Hepatocyte (in vitro differentiated cells): Measurements from ENCODE around the gene LAPTM5. TPM values are rescaled to one million over a fixed set of nuclear protein-coding genes. Genes with fewer than 3 reads are reported as not detected.

ENCODE experiments used
- DNase-seq: peaks from one replicate; pipeline ENCODE4 v3.0.0-alpha.2; 2016; ENCODE audit warnings: low spot score
- H2AFZ ChIP-seq: fragments of 200-600 bp; sonication (generic); 2 replicates; pipeline ENCODE4 v1.6.0; 2016; ENCODE audit warnings: antibody characterized with exemption, mild to moderate bottlenecking
- H3K27ac ChIP-seq: fragments of 200-600 bp; sonication (generic); 2 replicates; pipeline ENCODE4 v1.5.1; 2016; ENCODE audit warnings: mild to moderate bottlenecking
- H3K27me3 ChIP-seq: fragments of 200-600 bp; sonication (generic); 2 replicates; pipeline ENCODE4 v1.6.1; 2016
- H3K36me3 ChIP-seq: fragments of 200-600 bp; sonication (generic); replicated peaks from 2 replicates; pipeline ENCODE4 v1.5.1; 2016; ENCODE audit warnings: low read depth; ENCODE audit not compliant: insufficient read depth
- H3K4me1 ChIP-seq: fragments of 200-600 bp; sonication (generic); 2 replicates; pipeline ENCODE4 v1.5.1; 2016; ENCODE audit warnings: mild to moderate bottlenecking, moderate library complexity; ENCODE audit not compliant: insufficient read depth
- H3K4me2 ChIP-seq: fragments of 200-600 bp; sonication (generic); 2 replicates; pipeline ENCODE4 v1.6.0; 2016
- H3K4me3 ChIP-seq: fragments of 200-600 bp; sonication (generic); 2 replicates; pipeline ENCODE4 v1.5.1; 2016; ENCODE audit warnings: mild to moderate bottlenecking
- H3K79me2 ChIP-seq: fragments of 200-600 bp; sonication (generic); 2 replicates; pipeline ENCODE4 v1.6.0; 2017; ENCODE audit warnings: mild to moderate bottlenecking
- H3K9me2 ChIP-seq: fragments of 200-600 bp; sonication (generic); replicated peaks from 2 replicates; pipeline ENCODE4 v1.6.0; 2017; ENCODE audit warnings: mild to moderate bottlenecking; ENCODE audit not compliant: insufficient read depth
- H3K9me3 ChIP-seq: fragments of 200-600 bp; sonication (generic); 2 replicates; pipeline ENCODE4 v1.5.1; 2016; ENCODE audit warnings: low read depth, mild to moderate bottlenecking
- H4K20me1 ChIP-seq: fragments of 200-600 bp; sonication (generic); 2 replicates; pipeline ENCODE4 v1.6.0; 2016; ENCODE audit warnings: mild to moderate bottlenecking; ENCODE audit not compliant: insufficient read depth, poor library complexity, severe bottlenecking
- EZH2 ChIP-seq: fragments of 200-600 bp; sonication (generic); IDR thresholded peaks from 2 replicates; pipeline ENCODE4 v1.6.1; 2016; ENCODE audit warnings: antibody characterized with exemption, mild to moderate bottlenecking, borderline replicate concordance
- EZH2phosphoT487 ChIP-seq: fragments of 200-600 bp; sonication (generic); IDR thresholded peaks from one replicate; pipeline ENCODE4 v1.6.1; 2018; ENCODE audit warnings: antibody characterized with exemption, mild to moderate bottlenecking, low read depth, moderate library complexity; ENCODE audit not compliant: unreplicated experiment, severe bottlenecking
- WGBS: methylation state at CpG from one replicate; pipeline ENCODE4 v1.1.6; 2016; ENCODE audit warnings: low lambda C conversion rate; ENCODE audit errors: missing lambda C conversion rate; 5-methylcytosine and 5-hydroxymethylcytosine counted together
- polyA plus RNA-seq: library from polyadenylated mRNA; unstranded; fragments of >200 nt; fragmentation: Nextera tagmentation; extraction: Ambion mirVana; gene quantifications from 2 replicates; pipeline ENCODE4 v1.2.1, GENCODE V29; 2016
- total RNA-seq: library from RNA; depleted of rRNA; stranded (reverse); fragments of >200 nt; gene quantifications from 2 replicates; pipeline ENCODE4 v1.2.3, GENCODE V29; 2014
- TF ChIP-seq, protein P1 (sequence below): fragments of 200-600 bp; sonication (generic); IDR thresholded peaks from 2 replicates; pipeline ENCODE4 v1.5.1; 2016; ENCODE audit warnings: antibody characterized with exemption, mild to moderate bottlenecking; ENCODE audit not compliant: poor library complexity

The LAPTM5 gene
- total and polyA plus RNA-seq, 2 experiments from 2014 or later, result 2.6 to 3.2 TPM

- DNase-seq, result no peak
- Histone ChIP-seq H3K9me3 (no peaks in the 10 kb centered on the region), H2AFZ (no peak overlapping the region), H4K20me1 (no peaks in the 10 kb centered on the region), H3K4me1 (peaks cover 8% of the 10 kb centered on the region), H3K36me3 (no peaks in the 10 kb centered on the region), H3K9me2 (no peaks in the 10 kb centered on the region), H3K27me3 (no peaks in the 10 kb centered on the region), H3K79me2 (no peaks in the 10 kb centered on the region), H3K4me3 (no peak overlapping the region), H3K4me2 (no peak overlapping the region), H3K27ac (no peak overlapping the region)
- TF ChIP-seq, protein P1, sequence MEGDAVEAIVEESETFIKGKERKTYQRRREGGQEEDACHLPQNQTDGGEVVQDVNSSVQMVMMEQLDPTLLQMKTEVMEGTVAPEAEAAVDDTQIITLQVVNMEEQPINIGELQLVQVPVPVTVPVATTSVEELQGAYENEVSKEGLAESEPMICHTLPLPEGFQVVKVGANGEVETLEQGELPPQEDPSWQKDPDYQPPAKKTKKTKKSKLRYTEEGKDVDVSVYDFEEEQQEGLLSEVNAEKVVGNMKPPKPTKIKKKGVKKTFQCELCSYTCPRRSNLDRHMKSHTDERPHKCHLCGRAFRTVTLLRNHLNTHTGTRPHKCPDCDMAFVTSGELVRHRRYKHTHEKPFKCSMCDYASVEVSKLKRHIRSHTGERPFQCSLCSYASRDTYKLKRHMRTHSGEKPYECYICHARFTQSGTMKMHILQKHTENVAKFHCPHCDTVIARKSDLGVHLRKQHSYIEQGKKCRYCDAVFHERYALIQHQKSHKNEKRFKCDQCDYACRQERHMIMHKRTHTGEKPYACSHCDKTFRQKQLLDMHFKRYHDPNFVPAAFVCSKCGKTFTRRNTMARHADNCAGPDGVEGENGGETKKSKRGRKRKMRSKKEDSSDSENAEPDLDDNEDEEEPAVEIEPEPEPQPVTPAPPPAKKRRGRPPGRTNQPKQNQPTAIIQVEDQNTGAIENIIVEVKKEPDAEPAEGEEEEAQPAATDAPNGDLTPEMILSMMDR, result no peak
- TF ChIP-seq EZH2phosphoT487 (no peak), EZH2 (no peak)
- WGBS, result 84% methylated on average over 15 of the region's 15 CpGs
Observed at GRCh38 chr1:30765556-30766434, 8.2 kb upstream of the LAPTM5 start.

DNA sequence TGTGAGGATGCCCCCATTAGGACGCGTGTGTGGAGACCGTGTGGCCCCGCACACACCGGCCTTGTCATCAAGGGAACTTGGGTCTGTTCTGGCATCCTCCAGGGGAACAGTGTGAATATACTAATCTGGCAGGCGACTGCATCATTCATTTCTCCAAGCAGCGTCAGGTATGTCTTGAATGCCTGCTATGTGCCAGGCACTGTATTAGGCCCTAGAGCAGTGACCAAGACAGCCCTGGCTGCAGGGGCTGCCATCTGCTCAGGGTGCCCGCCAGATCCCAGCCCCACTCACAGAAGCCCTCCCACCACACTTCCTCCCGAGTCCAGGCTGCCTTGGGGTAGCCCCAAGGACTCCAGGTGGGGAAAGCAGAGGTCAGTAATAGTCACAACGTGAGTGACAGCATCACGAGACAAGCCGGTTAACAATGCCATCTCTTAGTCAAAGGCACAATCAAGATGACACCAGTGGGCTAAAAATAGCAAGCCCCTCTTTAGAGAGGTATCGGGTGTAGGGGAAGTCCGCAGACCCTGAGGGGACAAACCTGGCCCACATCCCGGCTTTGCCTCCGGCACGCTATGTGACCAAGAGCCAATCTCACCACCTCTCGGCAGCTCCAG is 7.5 kb upstream of the LAPTM5 start:
- no peak overlapping the region for H2AFZ ChIP-seq
- DNase-seq, result no peak
- H3K4me2 ChIP-seq, result no peak overlapping the region
- H3K9me2 ChIP-seq, result no peaks in the 10 kb centered on the region
- no peaks in the 10 kb centered on the region for H3K36me3 ChIP-seq
- H4K20me1 ChIP-seq, result no peaks in the 10 kb centered on the region
- no peaks in the 10 kb centered on the region for H3K79me2 ChIP-seq
- no peaks in the 10 kb centered on the region for H3K9me3 ChIP-seq
- H3K27ac ChIP-seq, result no peak overlapping the region
- 95% methylated on average over 18 of the region's 18 CpGs for WGBS
- no peak overlapping the region for H3K4me3 ChIP-seq
- peaks cover 8% of the 10 kb centered on the region for H3K4me1 ChIP-seq
- no peaks in the 10 kb centered on the region for H3K27me3 ChIP-seq
- no peak for TF ChIP-seq EZH2phosphoT487
- no peak for TF ChIP-seq EZH2
- TF ChIP-seq, protein P1, result no peak

GRCh38 chr1:30764396-30764795 is 6.8 kb upstream of the LAPTM5 start:
- H3K9me3 ChIP-seq, result no peaks in the 10 kb centered on the region
- no peak overlapping the region for H3K4me2 ChIP-seq
- no peaks in the 10 kb centered on the region for H4K20me1 ChIP-seq
- H3K9me2 ChIP-seq, result no peaks in the 10 kb centered on the region
- no peak overlapping the region for H2AFZ ChIP-seq
- H3K4me3 ChIP-seq, result no peak overlapping the region
- DNase-seq, result no peak
- WGBS, result 91% methylated on average over 5 of the region's 5 CpGs
- H3K79me2 ChIP-seq, result no peaks in the 10 kb centered on the region
- TF ChIP-seq EZH2phosphoT487, result no peak
- TF ChIP-seq, protein P1, result no peak
- TF ChIP-seq EZH2, result no peak
- no peaks in the 10 kb centered on the region for H3K27me3 ChIP-seq
- H3K27ac ChIP-seq, result no peak overlapping the region
- H3K4me1 ChIP-seq, result peaks cover 8% of the 10 kb centered on the region
- H3K36me3 ChIP-seq, result no peaks in the 10 kb centered on the region
